Measurements from ENCODE around the gene GADL1.

DNA sequence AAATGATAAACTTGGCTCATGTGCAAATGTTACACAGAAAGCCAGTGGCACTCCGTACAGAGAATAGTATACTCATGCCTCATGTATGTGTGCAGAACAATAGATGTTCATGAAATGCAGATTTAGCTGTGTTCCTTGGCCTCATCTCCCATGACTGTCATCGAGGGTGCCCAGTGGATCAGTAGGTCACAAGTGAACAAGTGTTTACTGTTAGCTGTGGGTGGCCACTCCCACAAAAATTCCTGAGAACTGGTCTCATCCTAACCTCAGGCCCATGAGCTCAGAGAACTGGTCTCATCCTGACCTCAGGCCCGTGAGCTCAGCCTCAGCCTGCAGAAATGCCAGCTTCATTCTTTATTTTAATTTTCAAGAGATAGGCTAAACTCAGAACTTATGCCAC, 124.1 kb downstream of the GADL1 start:
- TF ChIP-seq, protein P1, sequence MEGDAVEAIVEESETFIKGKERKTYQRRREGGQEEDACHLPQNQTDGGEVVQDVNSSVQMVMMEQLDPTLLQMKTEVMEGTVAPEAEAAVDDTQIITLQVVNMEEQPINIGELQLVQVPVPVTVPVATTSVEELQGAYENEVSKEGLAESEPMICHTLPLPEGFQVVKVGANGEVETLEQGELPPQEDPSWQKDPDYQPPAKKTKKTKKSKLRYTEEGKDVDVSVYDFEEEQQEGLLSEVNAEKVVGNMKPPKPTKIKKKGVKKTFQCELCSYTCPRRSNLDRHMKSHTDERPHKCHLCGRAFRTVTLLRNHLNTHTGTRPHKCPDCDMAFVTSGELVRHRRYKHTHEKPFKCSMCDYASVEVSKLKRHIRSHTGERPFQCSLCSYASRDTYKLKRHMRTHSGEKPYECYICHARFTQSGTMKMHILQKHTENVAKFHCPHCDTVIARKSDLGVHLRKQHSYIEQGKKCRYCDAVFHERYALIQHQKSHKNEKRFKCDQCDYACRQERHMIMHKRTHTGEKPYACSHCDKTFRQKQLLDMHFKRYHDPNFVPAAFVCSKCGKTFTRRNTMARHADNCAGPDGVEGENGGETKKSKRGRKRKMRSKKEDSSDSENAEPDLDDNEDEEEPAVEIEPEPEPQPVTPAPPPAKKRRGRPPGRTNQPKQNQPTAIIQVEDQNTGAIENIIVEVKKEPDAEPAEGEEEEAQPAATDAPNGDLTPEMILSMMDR (IDR thresholded peaks at IDR 0.05; ENCODE audit: insufficient read depth, low read length, poor library complexity, severe bottlenecking): no peak
- no peak for TF ChIP-seq EZH2phosphoT487 (conservative IDR thresholded peaks at IDR 0.05; ENCODE audit: low read length)
